Measurements from ENCODE around the gene MYL10. TPM values are rescaled to one million over a fixed set of nuclear protein-coding genes. Genes with fewer than 3 reads are reported as not detected.

Gene MYL10
- total and polyA plus RNA-seq, 2 of the 8 experiments (the other 6 are each of a cell fraction or from before 2014, with no cell fraction given): 0.18 TPM; not detected in 1

- Histone ChIP-seq H3K4ac (replicated peaks; ENCODE audit: insufficient read length, low read depth, low read length) (no peak overlapping the region), H3K4me2 (ENCODE audit: insufficient read depth in 1 of 2, low read depth in 2 of 2, low read length in 2 of 2) (no peak overlapping the region), H2AFZ (ENCODE audit: low read length) (no peak overlapping the region), H3K27ac (ENCODE audit: low read depth, low read length) (no peak overlapping the region), H3K4me1 (replicated peaks in 1 of 4; ENCODE audit: control insufficient read depth in 3 of 4, insufficient read depth in 4 of 4, low read length in 3 of 4) (peaks cover 0 to 13% (median 8%) of the 10 kb centered on the region in 4 experiments; a peak in 4 of 7 replicates), H3K14ac (ENCODE audit: insufficient read length) (no peak overlapping the region), H4K5ac (ENCODE audit: insufficient read length, low read depth, low read length) (no peak overlapping the region), H3K4me3 (ENCODE audit: extremely low read depth in 1 of 4, insufficient read depth in 2 of 4, low read depth in 3 of 4, low read length in 4 of 4) (no peak overlapping the region), H2BK5ac (ENCODE audit: low read depth, low read length) (no peak overlapping the region), H4K20me1 (replicated peaks in 1 of 2; ENCODE audit: control insufficient read depth in 1 of 2, insufficient read depth in 2 of 2, low read length in 2 of 2) (no peaks in the 10 kb centered on the region), H3K79me2 (ENCODE audit: control insufficient read depth in 1 of 2, insufficient read depth in 2 of 2, low read length in 2 of 2) (no peaks in the 10 kb centered on the region), H2BK120ac (replicated peaks; ENCODE audit: low read depth, low read length) (no peak overlapping the region), H3K9ac (replicated peaks in 1 of 4; ENCODE audit: extremely low read depth in 1 of 4, low read depth in 3 of 4, low read length in 3 of 4) (no peak overlapping the region), H3K23ac (ENCODE audit: insufficient read length) (no peak overlapping the region), H3K79me1 (ENCODE audit: low read depth, low read length) (no peaks in the 10 kb centered on the region), H3K23me2 (ENCODE audit: low read depth, low read length) (no peaks in the 10 kb centered on the region), H4K8ac (ENCODE audit: extremely low read depth, insufficient read depth, low read length) (peak overlapping the region; percentile 15; the same call in 1 of the 2 replicates), H3K18ac (ENCODE audit: extremely low read depth, low read length) (no peak overlapping the region), H3K9me3 (ENCODE audit: insufficient read depth in 2 of 2, low read depth in 1 of 2, low read length in 1 of 2) (no peaks in the 10 kb centered on the region), H3K27me3 (replicated peaks in 1 of 4; ENCODE audit: control insufficient read depth in 3 of 4, extremely low read depth in 1 of 4, insufficient read depth in 3 of 4, low read length in 3 of 4) (no peaks in the 10 kb centered on the region), H2AK5ac (ENCODE audit: low read depth, low read length) (no peak overlapping the region), H3K56ac (replicated peaks; ENCODE audit: insufficient read length, low read depth, low read length) (no peak overlapping the region), H3K36me3 (ENCODE audit: control insufficient read depth in 2 of 4, insufficient read depth in 4 of 4, low read length in 3 of 4) (no peaks in the 10 kb centered on the region), H4K91ac (replicated peaks; ENCODE audit: insufficient read length, low read length) (no peak overlapping the region), H2BK15ac (ENCODE audit: low read length) (no peak overlapping the region), H2BK12ac (ENCODE audit: low read depth, low read length) (no peak overlapping the region), H2BK20ac (ENCODE audit: low read length) (no peak overlapping the region)
- DNase-seq (ENCODE audit: low read depth in 1 of 2, low spot score in 2 of 2) (no peak), FAIRE-seq (no peak)
- POLR2A ChIA-PET (ENCODE audit: partially characterized antibody): interaction anchor here (0.6 kb wide), 1 partner anchor 53 kb away, joined by 3 read pairs; no protein-coding TSS in a partner anchor
- CTCF ChIA-PET (ENCODE audit: partially characterized antibody): interaction anchor here (0.6 to 3.0 kb wide), 4 partner anchors 14 to 599 kb away, joined by 3 to 9 read pairs (median 5); no protein-coding TSS in a partner anchor
- TF ChIP-seq CHD1 (IDR thresholded peaks at IDR 0.05; ENCODE audit: low read depth, low read length): no peak
- no peak for TF ChIP-seq CHD2 (IDR thresholded peaks at IDR 0.05; ENCODE audit: low read length)
- TF ChIP-seq KDM5A (IDR thresholded peaks at IDR 0.05; ENCODE audit: low read length): no peak
- TF ChIP-seq JUND (IDR thresholded peaks at IDR 0.05; ENCODE audit: low read length): no peak
- no peak for TF ChIP-seq TBP (IDR thresholded peaks at IDR 0.05; ENCODE audit: low read depth, low read length)
- no peak for TF ChIP-seq RAD21 (IDR thresholded peaks at IDR 0.05 in 1 of 2, conservative IDR thresholded peaks at IDR 0.05 in 1 of 2; ENCODE audit: low read depth in 2 of 2, low read length in 2 of 2)
- TF ChIP-seq CEBPB (IDR thresholded peaks at IDR 0.05; ENCODE audit: low read depth, low read length): no peak
- no peak for TF ChIP-seq BCL11A (IDR thresholded peaks at IDR 0.05; ENCODE audit: low read depth in 2 of 2, low read length in 2 of 2)
- no peak for TF ChIP-seq ATF3 (IDR thresholded peaks at IDR 0.05; ENCODE audit: insufficient read depth, low read depth, low read length)
- TF ChIP-seq GTF2F1 (IDR thresholded peaks at IDR 0.05; ENCODE audit: borderline replicate concordance, low read depth, low read length): no peak
- TF ChIP-seq SP1 (IDR thresholded peaks at IDR 0.05; ENCODE audit: low read depth, low read length): no peak
- no peak for TF ChIP-seq POU5F1 (IDR thresholded peaks at IDR 0.05; ENCODE audit: low read depth, low read length)
- TF ChIP-seq BACH1 (IDR thresholded peaks at IDR 0.05; ENCODE audit: low read length): no peak
- TF ChIP-seq EZH2 (IDR thresholded peaks at IDR 0.05; ENCODE audit: low read depth, low read length, severe bottlenecking): no peak
- no peak for TF ChIP-seq SAP30 (IDR thresholded peaks at IDR 0.05; ENCODE audit: insufficient read depth, insufficient replicate concordance, low read length)
- TF ChIP-seq SUZ12 (IDR thresholded peaks at IDR 0.05; ENCODE audit: low read length): no peak
These were observed 44.2 kb upstream of the MYL10 start for GRCh38 chr7:101673315-101673714.
